Body of pancreas (tissue), 4 donors: Measurements from ENCODE around the gene PTHLH. TPM values are rescaled to one million over a fixed set of nuclear protein-coding genes. Genes with fewer than 3 reads are reported as not detected.

Source experiments
- ATAC-seq: fragments of 150-250 bp; one replicate; pipeline ENCODE4 v1.9.1; 2016
- DNase-seq, 4 donors: peaks; one replicate each; pipeline ENCODE4 v3.0.0-alpha.2; 2019
- H3K27ac ChIP-seq, 4 donors: fragments of 200-600 bp; sonication (generic); 1 replicate in 3 of 4; 2 replicates in 1 of 4; pipeline versions ENCODE4 v1.5.1 to v1.6.1; 2016 to 2019; ENCODE audit warnings: mild to moderate bottlenecking in 1 of 4, mixed read lengths in 1 of 4, moderate library complexity in 1 of 4
- H3K27me3 ChIP-seq, 2 donors: fragments of 200-600 bp; sonication (generic); one replicate each; pipeline ENCODE4 v1.6.0; 2016; ENCODE audit warnings: mild to moderate bottlenecking in 1 of 2
- H3K36me3 ChIP-seq, 2 donors: fragments of 200-600 bp; sonication (generic); replicated peaks in 1 of 2; 2 replicates each; pipeline ENCODE4 v1.5.1; 2016; ENCODE audit warnings: low read depth in 2 of 2; ENCODE audit not compliant: insufficient read depth in 1 of 2
- H3K4me1 ChIP-seq: fragments of 200-600 bp; sonication (generic); one replicate; pipeline ENCODE4 v1.6.0; 2016
- H3K4me3 ChIP-seq, 2 donors: fragments of 200-600 bp; sonication (generic); 1 replicate in 1 of 2; 2 replicates in 1 of 2; pipeline ENCODE4 v1.5.1; 2016 to 2019
- H3K9me3 ChIP-seq, 3 donors: fragments of 200-600 bp; sonication (generic); 1 replicate in 2 of 3; 2 replicates in 1 of 3; pipeline ENCODE4 v1.5.1; 2016
- POLR2A ChIP-seq, 3 donors: fragments of 450-650 bp; IDR thresholded peaks; one replicate each; pipeline ENCODE4 v1.6.1; 2016; ENCODE audit warnings: antibody characterized with exemption in 3 of 3, mild to moderate bottlenecking in 2 of 3
- WGBS, 2 donors: methylation state at CpG; one replicate each; pipeline ENCODE4 v1.1.5; 2017; 5-methylcytosine and 5-hydroxymethylcytosine counted together
- intact Hi-C: fragments of 100-400 bp; cut with DNase I; formaldehyde crosslinking; loops from one replicate; pipeline ENCODE4 v1.15.1; 2023
- total RNA-seq, 2 donors: library from RNA; depleted of rRNA; stranded (reverse); fragments of >200 nt; gene quantifications; one replicate each; pipeline ENCODE4 v1.1.0, GENCODE V29; 2016
- TF ChIP-seq, protein P1 (sequence below), 7 experiments: fragments of 450-650 bp in 4 of 7; fragments of 200-600 bp in 3 of 7; sonication (generic) in 3 of 7; IDR thresholded peaks; one replicate each; pipeline ENCODE4 v1.5.1; 2016 to 2019; ENCODE audit warnings: antibody characterized with exemption in 7 of 7

PTHLH gene
- total RNA-seq, 2 donors from 2014 or later = 0.78 TPM; not detected in 1

DNA sequence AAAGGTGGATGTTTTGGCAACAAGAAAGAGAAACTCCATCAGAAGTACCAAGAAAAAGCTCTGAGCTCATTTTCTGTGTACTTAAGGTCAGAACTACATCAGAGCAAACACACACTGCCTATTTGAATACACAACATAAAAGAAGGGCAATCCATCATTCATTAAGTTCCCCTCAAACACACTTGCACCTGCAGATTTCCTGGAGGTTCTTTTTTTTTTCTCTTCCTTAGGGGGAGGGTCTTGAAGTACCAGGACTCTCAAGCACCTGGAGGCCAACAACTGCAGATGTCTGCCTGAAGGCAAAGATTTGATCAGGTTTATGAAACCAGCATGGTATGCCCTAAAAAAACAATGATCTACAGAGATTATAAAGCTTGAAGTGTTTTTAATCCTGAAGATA, 26.1 kb upstream of the PTHLH start:
- H3K4me3 ChIP-seq = no peak overlapping the region
- no peak for TF ChIP-seq POLR2A (IDR thresholded peaks at IDR 0.05)
- TF ChIP-seq, protein P1, sequence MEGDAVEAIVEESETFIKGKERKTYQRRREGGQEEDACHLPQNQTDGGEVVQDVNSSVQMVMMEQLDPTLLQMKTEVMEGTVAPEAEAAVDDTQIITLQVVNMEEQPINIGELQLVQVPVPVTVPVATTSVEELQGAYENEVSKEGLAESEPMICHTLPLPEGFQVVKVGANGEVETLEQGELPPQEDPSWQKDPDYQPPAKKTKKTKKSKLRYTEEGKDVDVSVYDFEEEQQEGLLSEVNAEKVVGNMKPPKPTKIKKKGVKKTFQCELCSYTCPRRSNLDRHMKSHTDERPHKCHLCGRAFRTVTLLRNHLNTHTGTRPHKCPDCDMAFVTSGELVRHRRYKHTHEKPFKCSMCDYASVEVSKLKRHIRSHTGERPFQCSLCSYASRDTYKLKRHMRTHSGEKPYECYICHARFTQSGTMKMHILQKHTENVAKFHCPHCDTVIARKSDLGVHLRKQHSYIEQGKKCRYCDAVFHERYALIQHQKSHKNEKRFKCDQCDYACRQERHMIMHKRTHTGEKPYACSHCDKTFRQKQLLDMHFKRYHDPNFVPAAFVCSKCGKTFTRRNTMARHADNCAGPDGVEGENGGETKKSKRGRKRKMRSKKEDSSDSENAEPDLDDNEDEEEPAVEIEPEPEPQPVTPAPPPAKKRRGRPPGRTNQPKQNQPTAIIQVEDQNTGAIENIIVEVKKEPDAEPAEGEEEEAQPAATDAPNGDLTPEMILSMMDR (IDR thresholded peaks at IDR 0.05) = no peak
- no peak for DNase-seq
- no peaks in the 10 kb centered on the region for H3K36me3 ChIP-seq
- H3K4me1 ChIP-seq = no peaks in the 10 kb centered on the region
- no peak for ATAC-seq
- H3K27ac ChIP-seq = no peak overlapping the region
- H3K27me3 ChIP-seq = no peaks in the 10 kb centered on the region
- intact Hi-C loops = no loop called here
- no peaks in the 10 kb centered on the region for H3K9me3 ChIP-seq

DNA sequence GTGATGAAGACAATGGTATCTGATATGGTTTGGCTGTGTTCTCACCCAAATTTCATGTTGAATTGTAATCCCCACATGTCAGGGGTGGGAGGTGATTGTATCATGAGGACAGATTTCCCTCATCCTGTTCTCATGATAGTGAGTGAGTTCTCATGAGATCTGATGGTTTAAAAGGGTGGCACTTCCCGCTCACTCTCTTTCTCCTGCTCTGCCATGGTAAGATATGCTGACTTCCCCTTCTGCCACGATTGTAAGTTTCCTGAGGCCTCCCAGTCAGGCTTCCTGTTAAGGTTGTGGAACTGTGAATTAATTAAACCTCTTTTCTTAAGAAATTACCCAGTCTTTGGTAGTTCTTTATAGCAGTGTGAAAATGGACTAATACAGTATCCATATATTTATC, 25.6 kb upstream of the PTHLH start:
- DNase-seq = no peak
- Histone ChIP-seq H3K4me3 (no peak overlapping the region), H3K36me3 (no peaks in the 10 kb centered on the region), H3K27ac (no peak overlapping the region), H3K9me3 (no peaks in the 10 kb centered on the region), H3K27me3 (no peaks in the 10 kb centered on the region), H3K4me1 (no peaks in the 10 kb centered on the region)
- 61 to 68% methylated on average over 2 of the region's 2 CpGs for WGBS, 2 donors
- intact Hi-C loops = no loop called here
- no peak for ATAC-seq
- TF ChIP-seq POLR2A (IDR thresholded peaks at IDR 0.05) = no peak

DNA sequence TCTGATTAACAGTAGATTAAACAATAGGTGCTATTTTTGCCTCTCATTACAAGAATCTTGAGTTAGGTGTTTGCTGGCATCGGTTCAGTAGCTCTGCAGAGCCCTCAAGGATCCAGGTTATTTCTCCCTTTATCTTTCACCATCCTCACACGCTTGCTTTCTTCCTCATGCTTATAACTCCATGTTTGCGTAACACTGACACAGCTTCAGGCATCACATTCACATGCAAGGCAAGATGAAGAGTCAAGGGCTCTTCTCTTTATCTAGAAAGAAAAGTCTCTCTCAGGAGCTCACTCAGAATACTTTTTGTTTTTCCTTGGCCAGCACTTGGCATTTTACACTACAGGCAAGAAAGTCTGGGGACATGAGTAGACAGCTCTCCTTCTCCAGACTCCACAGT, 24.2 kb upstream of the PTHLH start:
- DNase-seq (no peak), ATAC-seq (no peak)
- H3K27ac ChIP-seq = no peak overlapping the region
- 81 to 92% methylated on average over 3 of the region's 3 CpGs for WGBS, 2 donors
- no peak overlapping the region for H3K4me3 ChIP-seq
- H3K36me3 ChIP-seq = no peaks in the 10 kb centered on the region
- TF ChIP-seq POLR2A (IDR thresholded peaks at IDR 0.05) = no peak
- TF ChIP-seq, protein P1 (IDR thresholded peaks at IDR 0.05) = no peak
- no peaks in the 10 kb centered on the region for H3K4me1 ChIP-seq
- intact Hi-C loops = no loop called here
- H3K9me3 ChIP-seq = no peaks in the 10 kb centered on the region
- H3K27me3 ChIP-seq = no peaks in the 10 kb centered on the region

DNA sequence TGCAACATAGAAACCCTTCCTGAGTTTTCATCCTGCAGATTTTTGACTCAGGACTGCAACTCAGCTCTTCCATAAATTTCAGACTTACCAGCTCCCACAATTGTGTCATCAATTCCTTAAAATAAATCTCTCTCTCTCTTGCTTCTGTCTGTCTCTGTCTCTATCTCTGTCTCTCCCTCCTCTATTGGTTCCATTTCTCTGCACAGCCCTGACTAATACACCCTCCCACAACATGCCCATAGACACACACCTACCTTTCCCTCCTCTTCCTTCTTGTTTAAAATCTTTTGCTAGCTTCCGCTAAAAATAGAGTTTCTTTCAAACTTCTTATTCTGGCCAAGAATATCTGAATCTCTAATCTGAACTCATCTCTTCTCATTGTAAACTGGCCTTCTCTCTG, 22.9 kb upstream of the PTHLH start:
- H3K36me3 ChIP-seq = no peaks in the 10 kb centered on the region
- no peaks in the 10 kb centered on the region for H3K27me3 ChIP-seq
- H3K4me3 ChIP-seq = no peak overlapping the region
- no peaks in the 10 kb centered on the region for H3K9me3 ChIP-seq
- no peak overlapping the region for H3K27ac ChIP-seq
- intact Hi-C loops = no loop called here
- ATAC-seq (no peak), DNase-seq (no peak)
- TF ChIP-seq POLR2A (IDR thresholded peaks at IDR 0.05) = no peak
- TF ChIP-seq, protein P1 (IDR thresholded peaks at IDR 0.05) = no peak
- 90 to 95% methylated on average over 1 of the region's 1 CpG for WGBS, 2 donors
- H3K4me1 ChIP-seq = no peaks in the 10 kb centered on the region

DNA sequence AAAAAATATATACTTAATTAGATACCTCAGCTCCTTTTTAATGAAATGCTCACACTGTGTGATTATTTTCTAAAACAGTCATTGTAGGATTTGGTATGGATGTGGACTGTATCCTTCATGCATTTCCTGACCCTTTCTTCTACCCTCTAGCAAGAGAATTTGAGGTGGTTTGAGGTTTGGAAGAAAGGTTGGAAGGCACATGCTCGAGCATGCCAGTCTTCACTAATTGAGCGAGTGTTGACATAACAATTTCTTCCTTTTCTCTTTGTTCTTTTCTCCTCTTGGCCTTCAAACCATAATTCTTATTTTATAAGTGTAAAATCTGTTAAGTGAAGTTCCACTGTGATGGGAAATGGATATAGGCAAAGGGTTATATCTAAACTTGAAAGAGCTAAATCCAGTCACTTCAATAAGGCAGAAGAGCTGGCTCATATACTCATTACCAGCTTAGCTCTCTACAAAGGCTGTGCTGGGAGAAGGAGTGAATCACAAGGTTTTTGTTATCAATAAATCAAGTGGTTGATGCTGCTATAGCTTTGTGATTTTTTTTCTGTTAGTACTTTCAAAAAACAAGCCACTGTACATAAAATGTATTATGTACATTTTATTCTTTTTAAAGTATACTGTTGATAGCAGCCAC, 16.2 kb upstream of the PTHLH start:
- H3K36me3 ChIP-seq = no peaks in the 10 kb centered on the region
- ATAC-seq (no peak), DNase-seq (no peak)
- no peak overlapping the region for H3K27ac ChIP-seq
- TF ChIP-seq, protein P1 (IDR thresholded peaks at IDR 0.05) = no peak
- TF ChIP-seq POLR2A (IDR thresholded peaks at IDR 0.05) = no peak
- no peaks in the 10 kb centered on the region for H3K4me1 ChIP-seq
- 73 to 76% methylated on average over 2 of the region's 2 CpGs for WGBS, 2 donors
- intact Hi-C loops = no loop called here
- H3K9me3 ChIP-seq = no peaks in the 10 kb centered on the region
- H3K4me3 ChIP-seq = no peak overlapping the region
- no peaks in the 10 kb centered on the region for H3K27me3 ChIP-seq
